SK-N-MC (cell line): ENCODE measurements around the gene B9D1.

Source experiments
- EZH2 ChIP-seq: fragments of 200-600 bp; sonication (generic); IDR thresholded peaks from one replicate; pipeline ENCODE4 v1.6.1; 2017; ENCODE audit warnings: antibody characterized with exemption
- POLR2AphosphoS5 ChIP-seq: IDR thresholded peaks from 2 replicates; pipeline ENCODE4 v1.6.1; 2012; ENCODE audit warnings: mild to moderate bottlenecking, low read depth, low read length, borderline replicate concordance

DNA sequence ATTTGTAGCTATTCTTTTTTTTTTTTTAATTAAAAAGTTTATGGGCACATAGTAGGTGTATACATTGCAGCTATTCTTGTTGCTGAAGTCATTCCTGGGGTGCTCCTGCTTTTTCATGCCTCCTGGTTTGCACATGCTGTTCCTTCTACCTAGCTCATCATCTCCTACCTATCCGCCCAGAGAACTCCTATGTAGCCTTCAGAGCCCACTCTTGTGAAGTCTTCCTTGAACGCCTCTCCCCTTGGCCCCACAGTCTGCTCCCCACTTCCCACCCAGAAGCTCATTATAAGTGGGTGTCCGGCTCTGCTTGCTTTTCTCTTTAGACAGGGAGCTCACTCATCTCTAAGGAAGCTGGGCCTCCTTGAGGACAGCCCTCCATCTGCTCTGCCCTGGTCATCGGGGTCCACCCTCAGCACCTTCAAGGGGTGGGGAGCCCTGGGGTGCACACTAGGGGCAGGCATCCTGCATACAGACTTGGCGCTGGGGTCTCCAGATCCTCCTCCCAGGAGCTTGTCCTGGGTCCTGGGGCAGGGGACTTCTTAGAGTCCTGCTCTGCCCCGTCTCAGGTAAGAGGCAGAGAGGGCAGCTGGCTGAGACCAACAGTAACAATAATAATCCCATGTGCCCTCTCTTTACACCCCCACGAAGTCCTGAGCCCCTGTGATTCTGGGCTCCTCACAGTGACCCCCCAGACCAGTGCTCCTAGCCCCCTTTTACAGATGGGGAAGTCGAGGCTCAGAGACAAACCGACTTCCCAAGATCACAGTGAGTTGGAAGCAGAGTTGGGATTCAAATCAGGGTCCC lies 3.5 kb upstream of the B9D1 start:
- TF ChIP-seq EZH2, result no peak
- no peak for TF ChIP-seq POLR2AphosphoS5
